HepG2 (cell line): Measurements from ENCODE around the gene TENT4B. TPM values are rescaled to one million over a fixed set of nuclear protein-coding genes. Genes with fewer than 3 reads are reported as not detected.

Experiments used
- CREB1 ChIP-seq, 2 experiments: fragments of 450-650 bp in 1 of 2; IDR thresholded peaks; 2 replicates each; pipeline ENCODE4 v1.6.1; 2016 to 2017; ENCODE audit warnings: control low read depth in 1 of 2, mild to moderate bottlenecking in 1 of 2, missing compliant biosample characterization in 1 of 2, missing genetic modification characterization in 1 of 2
- NFE2 ChIP-seq: sonication (generic); formaldehyde crosslinking; IDR thresholded peaks from 2 replicates; pipeline ENCODE4 v1.4.0; 2020; ENCODE audit warnings: missing genetic modification reagents
- PHF20 ChIP-seq: sonication (generic); formaldehyde crosslinking; IDR thresholded peaks from 2 replicates; pipeline ENCODE4 v1.5.0; 2020; ENCODE audit warnings: mild to moderate bottlenecking, missing genetic modification reagents
- ZMAT3 ChIP-seq: sonication (generic); formaldehyde crosslinking; conservative IDR thresholded peaks from 2 replicates; pipeline ENCODE4 v1.7.0; 2021; ENCODE audit warnings: missing genetic modification reagents
- ZNF235 ChIP-seq: sonication (generic); formaldehyde crosslinking; IDR thresholded peaks from 2 replicates; pipeline ENCODE4 v1.8.1; 2023; ENCODE audit warnings: mild to moderate bottlenecking, missing genetic modification reagents, borderline replicate concordance
- ZNF431 ChIP-seq: sonication (generic); formaldehyde crosslinking; IDR thresholded peaks from 2 replicates; pipeline ENCODE4 v1.9.0; 2022; ENCODE audit warnings: missing genetic modification reagents, low read depth, mild to moderate bottlenecking, borderline replicate concordance
- ZNF546 ChIP-seq: sonication (generic); formaldehyde crosslinking; conservative IDR thresholded peaks from 2 replicates; pipeline ENCODE4 v1.8.1; 2023; ENCODE audit warnings: mild to moderate bottlenecking, missing genetic modification reagents
- ZNF557 ChIP-seq: sonication (generic); formaldehyde crosslinking; IDR thresholded peaks from 2 replicates; pipeline ENCODE4 v1.4.0; 2020; ENCODE audit warnings: missing genetic modification reagents
- ZSCAN12 ChIP-seq: sonication (generic); formaldehyde crosslinking; IDR thresholded peaks from 2 replicates; pipeline ENCODE4 v1.9.0; 2021; ENCODE audit warnings: mild to moderate bottlenecking, missing genetic modification reagents
- polyA plus RNA-seq, 8 experiments: library from polyadenylated mRNA; depleted of rRNA in 3 of 8; stranded (reverse) in 7 of 8; unstranded in 1 of 8; fragments of >200 nt; fragmentation: Illumina TruSeq in 4 of 8; extraction: Trizol in 4 of 8; gene quantifications; 2 replicates each; pipeline versions ENCODE4 v1.2.1 to v1.2.3, GENCODE V29; 2011 to 2016; ENCODE audit warnings: low read depth in 4 of 8, missing spikeins in 1 of 8, mixed read lengths in 1 of 8; ENCODE audit not compliant: insufficient read depth in 1 of 8
- total RNA-seq, 5 experiments: library from RNA; depleted of rRNA; stranded (reverse); fragments of >200 nt; fragmentation: Illumina TruSeq; extraction: Trizol; gene quantifications; 2 replicates each; pipeline ENCODE4 v1.2.3, GENCODE V29; 2016; ENCODE audit warnings: low read depth in 1 of 5
- TF ChIP-seq, protein P1 (sequence below): sonication (generic); formaldehyde crosslinking; IDR thresholded peaks from 2 replicates; pipeline ENCODE4 v1.9.0; 2021; ENCODE audit warnings: mild to moderate bottlenecking, missing genetic modification reagents
- TF ChIP-seq, protein P2 (sequence below): sonication (generic); formaldehyde crosslinking; IDR thresholded peaks from 2 replicates; pipeline ENCODE4 v1.8.1; 2022; ENCODE audit warnings: low read depth, mild to moderate bottlenecking, missing genetic modification reagents
- TF ChIP-seq, protein P3 (sequence below): sonication (generic); formaldehyde crosslinking; IDR thresholded peaks from 2 replicates; pipeline ENCODE4 v1.8.0; 2022; ENCODE audit warnings: missing genetic modification reagents, low read depth, mild to moderate bottlenecking, borderline replicate concordance
- TF ChIP-seq, protein P4 (sequence below): sonication (generic); formaldehyde crosslinking; IDR thresholded peaks from 2 replicates; pipeline ENCODE4 v1.5.0; 2020; ENCODE audit warnings: mild to moderate bottlenecking, missing genetic modification reagents
- TF ChIP-seq, protein P5 (sequence below): IDR thresholded peaks from 2 replicates; pipeline ENCODE4 v1.6.1; 2016; ENCODE audit warnings: low read depth

Gene TENT4B
- total and polyA plus RNA-seq, 2 of the 13 experiments (the other 11 are each of a cell fraction or from before 2014, with no cell fraction given) = 15.0 to 32.8 TPM

DNA sequence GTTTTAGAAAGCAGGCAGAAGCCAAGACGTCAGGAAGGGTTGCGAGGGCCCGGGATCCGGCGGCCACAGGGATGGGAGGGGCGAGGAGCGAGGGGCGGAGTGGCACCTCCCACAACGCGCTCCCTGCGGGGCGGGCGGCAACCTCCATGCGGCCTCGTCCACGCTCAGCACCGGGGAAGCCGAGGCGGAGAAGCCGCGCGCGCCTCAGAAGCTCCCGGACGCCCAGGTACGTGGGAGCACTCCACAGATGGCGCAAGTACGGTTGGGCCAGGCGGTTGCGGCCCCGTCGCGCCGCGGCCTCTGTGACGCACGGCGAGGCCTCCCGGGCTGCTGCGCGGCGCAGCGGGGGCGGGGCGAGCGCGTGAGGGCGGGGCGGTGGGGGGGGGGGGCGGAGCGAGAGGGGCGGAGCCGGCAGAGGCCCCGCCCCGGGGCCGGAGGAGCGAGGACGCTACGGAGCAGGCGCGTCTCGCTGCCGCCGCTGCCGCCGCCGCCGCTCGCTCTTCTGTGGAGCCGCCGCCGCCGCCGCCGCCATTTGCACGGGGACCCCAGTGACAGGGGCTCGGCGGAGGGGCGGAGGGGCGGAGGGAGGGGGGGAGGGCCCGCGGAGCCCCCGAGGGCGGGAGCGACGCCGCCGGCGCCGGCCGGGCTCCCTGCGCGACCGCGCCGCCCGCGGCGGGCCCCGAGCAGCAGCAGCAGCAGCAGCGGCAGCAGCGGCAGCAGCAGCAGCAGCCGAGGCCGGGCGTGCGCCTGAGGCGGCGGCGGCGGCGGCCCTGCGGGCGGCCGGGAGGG lies at the start of gene TENT4B (continued):
- TF ChIP-seq, protein P1, sequence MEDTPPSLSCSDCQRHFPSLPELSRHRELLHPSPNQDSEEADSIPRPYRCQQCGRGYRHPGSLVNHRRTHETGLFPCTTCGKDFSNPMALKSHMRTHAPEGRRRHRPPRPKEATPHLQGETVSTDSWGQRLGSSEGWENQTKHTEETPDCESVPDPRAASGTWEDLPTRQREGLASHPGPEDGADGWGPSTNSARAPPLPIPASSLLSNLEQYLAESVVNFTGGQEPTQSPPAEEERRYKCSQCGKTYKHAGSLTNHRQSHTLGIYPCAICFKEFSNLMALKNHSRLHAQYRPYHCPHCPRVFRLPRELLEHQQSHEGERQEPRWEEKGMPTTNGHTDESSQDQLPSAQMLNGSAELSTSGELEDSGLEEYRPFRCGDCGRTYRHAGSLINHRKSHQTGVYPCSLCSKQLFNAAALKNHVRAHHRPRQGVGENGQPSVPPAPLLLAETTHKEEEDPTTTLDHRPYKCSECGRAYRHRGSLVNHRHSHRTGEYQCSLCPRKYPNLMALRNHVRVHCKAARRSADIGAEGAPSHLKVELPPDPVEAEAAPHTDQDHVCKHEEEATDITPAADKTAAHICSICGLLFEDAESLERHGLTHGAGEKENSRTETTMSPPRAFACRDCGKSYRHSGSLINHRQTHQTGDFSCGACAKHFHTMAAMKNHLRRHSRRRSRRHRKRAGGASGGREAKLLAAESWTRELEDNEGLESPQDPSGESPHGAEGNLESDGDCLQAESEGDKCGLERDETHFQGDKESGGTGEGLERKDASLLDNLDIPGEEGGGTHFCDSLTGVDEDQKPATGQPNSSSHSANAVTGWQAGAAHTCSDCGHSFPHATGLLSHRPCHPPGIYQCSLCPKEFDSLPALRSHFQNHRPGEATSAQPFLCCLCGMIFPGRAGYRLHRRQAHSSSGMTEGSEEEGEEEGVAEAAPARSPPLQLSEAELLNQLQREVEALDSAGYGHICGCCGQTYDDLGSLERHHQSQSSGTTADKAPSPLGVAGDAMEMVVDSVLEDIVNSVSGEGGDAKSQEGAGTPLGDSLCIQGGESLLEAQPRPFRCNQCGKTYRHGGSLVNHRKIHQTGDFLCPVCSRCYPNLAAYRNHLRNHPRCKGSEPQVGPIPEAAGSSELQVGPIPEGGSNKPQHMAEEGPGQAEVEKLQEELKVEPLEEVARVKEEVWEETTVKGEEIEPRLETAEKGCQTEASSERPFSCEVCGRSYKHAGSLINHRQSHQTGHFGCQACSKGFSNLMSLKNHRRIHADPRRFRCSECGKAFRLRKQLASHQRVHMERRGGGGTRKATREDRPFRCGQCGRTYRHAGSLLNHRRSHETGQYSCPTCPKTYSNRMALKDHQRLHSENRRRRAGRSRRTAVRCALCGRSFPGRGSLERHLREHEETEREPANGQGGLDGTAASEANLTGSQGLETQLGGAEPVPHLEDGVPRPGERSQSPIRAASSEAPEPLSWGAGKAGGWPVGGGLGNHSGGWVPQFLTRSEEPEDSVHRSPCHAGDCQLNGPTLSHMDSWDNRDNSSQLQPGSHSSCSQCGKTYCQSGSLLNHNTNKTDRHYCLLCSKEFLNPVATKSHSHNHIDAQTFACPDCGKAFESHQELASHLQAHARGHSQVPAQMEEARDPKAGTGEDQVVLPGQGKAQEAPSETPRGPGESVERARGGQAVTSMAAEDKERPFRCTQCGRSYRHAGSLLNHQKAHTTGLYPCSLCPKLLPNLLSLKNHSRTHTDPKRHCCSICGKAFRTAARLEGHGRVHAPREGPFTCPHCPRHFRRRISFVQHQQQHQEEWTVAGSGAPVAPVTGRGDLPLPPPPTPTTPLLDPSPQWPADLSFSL (CRISPR knock-in tag) = 0 out of 2 replicates have a peak, but pooled peaks have one; percentile 51
- TF ChIP-seq CREB1 (IDR thresholded peaks at IDR 0.05) (peak; percentile 58), CREB1 (CRISPR knock-in tag; IDR thresholded peaks at IDR 0.05) (no peak), ZNF557 (0 out of 2 replicates have a peak, but pooled peaks have one; percentile 17), ZSCAN12 (CRISPR knock-in tag) (no peak), ZMAT3 (CRISPR knock-in tag) (peak; percentile 90), ZNF546 (peak; percentile 70; the same call in 1 of the 2 replicates), PHF20 (peak; percentile 71; the same call in 1 of the 2 replicates), ZNF431 (CRISPR knock-in tag) (0 out of 2 replicates have a peak, but pooled peaks have one; percentile 37), ZNF235 (CRISPR knock-in tag) (peak; percentile 83; the same call in 1 of the 2 replicates), NFE2 (CRISPR knock-in tag) (no peak)
- TF ChIP-seq, protein P2, sequence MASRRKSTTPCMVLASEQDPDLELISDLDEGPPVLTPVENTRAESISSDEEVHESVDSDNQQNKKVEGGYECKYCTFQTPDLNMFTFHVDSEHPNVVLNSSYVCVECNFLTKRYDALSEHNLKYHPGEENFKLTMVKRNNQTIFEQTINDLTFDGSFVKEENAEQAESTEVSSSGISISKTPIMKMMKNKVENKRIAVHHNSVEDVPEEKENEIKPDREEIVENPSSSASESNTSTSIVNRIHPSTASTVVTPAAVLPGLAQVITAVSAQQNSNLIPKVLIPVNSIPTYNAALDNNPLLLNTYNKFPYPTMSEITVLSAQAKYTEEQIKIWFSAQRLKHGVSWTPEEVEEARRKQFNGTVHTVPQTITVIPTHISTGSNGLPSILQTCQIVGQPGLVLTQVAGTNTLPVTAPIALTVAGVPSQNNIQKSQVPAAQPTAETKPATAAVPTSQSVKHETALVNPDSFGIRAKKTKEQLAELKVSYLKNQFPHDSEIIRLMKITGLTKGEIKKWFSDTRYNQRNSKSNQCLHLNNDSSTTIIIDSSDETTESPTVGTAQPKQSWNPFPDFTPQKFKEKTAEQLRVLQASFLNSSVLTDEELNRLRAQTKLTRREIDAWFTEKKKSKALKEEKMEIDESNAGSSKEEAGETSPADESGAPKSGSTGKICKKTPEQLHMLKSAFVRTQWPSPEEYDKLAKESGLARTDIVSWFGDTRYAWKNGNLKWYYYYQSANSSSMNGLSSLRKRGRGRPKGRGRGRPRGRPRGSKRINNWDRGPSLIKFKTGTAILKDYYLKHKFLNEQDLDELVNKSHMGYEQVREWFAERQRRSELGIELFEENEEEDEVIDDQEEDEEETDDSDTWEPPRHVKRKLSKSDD (CRISPR knock-in tag) = peak; percentile 92
- TF ChIP-seq, protein P3, sequence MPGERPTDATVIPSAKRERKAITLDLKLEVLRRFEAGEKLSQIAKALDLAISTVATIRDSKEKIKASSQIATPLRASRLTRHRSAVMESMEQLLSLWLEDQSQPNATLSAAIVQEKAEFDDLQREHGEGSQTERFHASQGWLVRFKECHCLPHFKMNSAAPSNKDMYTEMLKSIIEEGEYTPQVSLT (CRISPR knock-in tag) = no peak; the same call in 1 of the 2 replicates
- TF ChIP-seq, protein P4, sequence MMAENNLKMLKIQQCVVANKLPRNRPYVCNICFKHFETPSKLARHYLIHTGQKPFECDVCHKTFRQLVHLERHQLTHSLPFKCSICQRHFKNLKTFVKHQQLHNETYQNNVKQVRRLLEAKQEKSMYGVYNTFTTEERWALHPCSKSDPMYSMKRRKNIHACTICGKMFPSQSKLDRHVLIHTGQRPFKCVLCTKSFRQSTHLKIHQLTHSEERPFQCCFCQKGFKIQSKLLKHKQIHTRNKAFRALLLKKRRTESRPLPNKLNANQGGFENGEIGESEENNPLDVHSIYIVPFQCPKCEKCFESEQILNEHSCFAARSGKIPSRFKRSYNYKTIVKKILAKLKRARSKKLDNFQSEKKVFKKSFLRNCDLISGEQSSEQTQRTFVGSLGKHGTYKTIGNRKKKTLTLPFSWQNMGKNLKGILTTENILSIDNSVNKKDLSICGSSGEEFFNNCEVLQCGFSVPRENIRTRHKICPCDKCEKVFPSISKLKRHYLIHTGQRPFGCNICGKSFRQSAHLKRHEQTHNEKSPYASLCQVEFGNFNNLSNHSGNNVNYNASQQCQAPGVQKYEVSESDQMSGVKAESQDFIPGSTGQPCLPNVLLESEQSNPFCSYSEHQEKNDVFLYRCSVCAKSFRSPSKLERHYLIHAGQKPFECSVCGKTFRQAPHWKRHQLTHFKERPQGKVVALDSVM (CRISPR knock-in tag) = peak; percentile 61
- TF ChIP-seq, protein P5, sequence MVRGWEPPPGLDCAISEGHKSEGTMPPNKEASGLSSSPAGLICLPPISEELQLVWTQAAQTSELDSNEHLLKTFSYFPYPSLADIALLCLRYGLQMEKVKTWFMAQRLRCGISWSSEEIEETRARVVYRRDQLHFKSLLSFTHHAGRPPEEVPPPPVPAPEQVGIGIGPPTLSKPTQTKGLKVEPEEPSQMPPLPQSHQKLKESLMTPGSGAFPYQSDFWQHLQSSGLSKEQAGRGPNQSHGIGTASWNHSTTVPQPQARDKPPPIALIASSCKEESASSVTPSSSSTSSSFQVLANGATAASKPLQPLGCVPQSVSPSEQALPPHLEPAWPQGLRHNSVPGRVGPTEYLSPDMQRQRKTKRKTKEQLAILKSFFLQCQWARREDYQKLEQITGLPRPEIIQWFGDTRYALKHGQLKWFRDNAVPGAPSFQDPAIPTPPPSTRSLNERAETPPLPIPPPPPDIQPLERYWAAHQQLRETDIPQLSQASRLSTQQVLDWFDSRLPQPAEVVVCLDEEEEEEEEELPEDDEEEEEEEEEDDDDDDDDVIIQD = peak; percentile 39; the same call in 1 of the 2 replicates
